HuH-7 (cell line): ENCODE data around the gene SPNS3.

Source experiments
- DNase-seq: peaks from one replicate; pipeline ENCODE4 v3.0.0; 2011; ENCODE audit warnings: low spot score

The SPNS3 gene

GRCh38 chr17:4427505-4427904 lies 6.2 kb upstream of the SPNS3 start:
- DNase-seq, result no peak

- DNase-seq, result no peak
Observed at GRCh38 chr17:4436381-4436780, 2.6 kb downstream of the SPNS3 start.

DNA sequence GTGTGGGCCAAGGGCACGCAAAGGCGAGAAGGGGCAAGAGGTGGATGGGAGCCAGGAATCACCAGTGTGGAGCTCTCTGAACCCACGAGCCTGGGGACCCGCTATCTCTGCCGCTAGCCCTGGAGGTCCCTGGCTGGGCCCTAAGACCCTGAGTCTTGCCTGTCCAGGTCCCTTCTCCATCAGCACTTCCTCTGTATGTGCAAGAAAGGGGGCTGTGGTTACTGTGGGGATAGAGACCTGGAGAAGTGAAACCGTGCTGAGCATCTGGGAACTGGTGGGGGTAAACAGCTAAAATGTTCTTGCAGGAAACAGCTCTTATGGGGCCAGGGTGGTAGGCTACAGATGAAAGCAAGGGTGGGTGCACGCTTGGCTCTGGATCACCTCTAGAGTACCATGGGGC lies 3.1 kb downstream of the SPNS3 start:
- no peak for DNase-seq

GRCh38 chr17:4438162-4438944 lies 4.6 kb downstream of the SPNS3 start:
- no peak for DNase-seq

GRCh38 chr17:4440021-4440420 lies 6.3 kb downstream of the SPNS3 start:
- no peak for DNase-seq

- no peak for DNase-seq
Observed at GRCh38 chr17:4440690-4441686, 7.2 kb downstream of the SPNS3 start.

- DNase-seq, result no peak
Observed at GRCh38 chr17:4442582-4442981, 8.8 kb downstream of the SPNS3 start.

- DNase-seq, result no peak
Observed at GRCh38 chr17:4443476-4443875, 9.7 kb downstream of the SPNS3 start.

DNA sequence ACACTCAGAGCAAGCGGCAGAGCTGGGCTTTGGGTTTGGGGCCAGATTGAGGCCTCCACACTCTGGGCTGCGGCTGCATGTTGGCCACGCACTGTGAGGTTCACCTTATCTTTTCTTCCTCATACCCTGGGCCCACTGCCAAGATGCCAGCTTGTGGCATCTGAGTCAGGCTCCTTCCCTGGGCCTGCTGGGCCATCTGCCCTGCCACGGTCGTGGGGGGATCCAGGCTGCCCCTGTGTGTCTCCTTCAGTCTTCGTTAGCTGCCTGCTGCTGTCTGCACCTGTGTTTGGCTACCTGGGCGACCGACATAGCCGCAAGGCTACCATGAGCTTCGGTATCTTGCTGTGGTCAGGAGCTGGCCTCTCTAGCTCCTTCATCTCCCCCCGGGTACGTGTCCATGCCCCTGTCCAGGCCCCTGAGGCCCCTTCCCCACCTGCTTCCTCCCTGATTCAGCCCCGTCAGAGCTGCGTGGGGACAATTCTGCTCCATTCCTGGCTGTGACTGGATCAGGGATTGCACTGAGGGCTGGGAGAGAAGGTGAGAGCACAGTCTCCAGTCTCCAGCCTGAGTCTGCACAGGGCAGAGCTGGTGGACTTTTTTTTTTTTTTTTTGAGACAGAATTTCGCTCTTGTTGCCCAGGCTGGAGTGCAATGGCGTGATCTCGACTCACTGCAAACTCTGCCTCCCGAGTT lies 11.2 kb downstream of the SPNS3 start:
- DNase-seq, result no peak

DNA sequence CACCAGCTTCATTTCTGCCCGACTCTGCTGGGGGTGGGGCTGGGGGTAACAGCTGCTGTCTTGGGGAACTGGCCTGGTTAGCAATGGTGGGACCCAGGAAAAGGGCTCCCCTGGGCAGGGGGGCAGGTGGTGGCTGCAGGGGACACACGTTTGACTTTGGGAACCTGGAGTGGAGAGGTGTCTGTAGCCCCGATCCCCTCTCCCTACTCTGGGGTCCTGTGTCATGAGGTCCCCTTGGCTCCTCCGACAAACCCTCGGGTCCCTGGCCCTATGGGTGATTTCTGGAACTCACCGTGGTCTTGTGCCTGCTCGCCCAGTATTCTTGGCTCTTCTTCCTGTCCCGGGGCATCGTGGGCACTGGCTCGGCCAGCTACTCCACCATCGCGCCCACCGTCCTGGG lies 12.0 kb downstream of the SPNS3 start:
- DNase-seq, result no peak

- no peak for DNase-seq
Observed at GRCh38 chr17:4446326-4447071, 12.8 kb downstream of the SPNS3 start.

GRCh38 chr17:4448197-4448980 lies 14.6 kb downstream of the SPNS3 start:
- DNase-seq, result no peak

GRCh38 chr17:4449736-4450135 lies 16.0 kb downstream of the SPNS3 start:
- no peak for DNase-seq

- DNase-seq, result no peak
Observed at GRCh38 chr17:4450710-4451316, 17.1 kb downstream of the SPNS3 start.

DNA sequence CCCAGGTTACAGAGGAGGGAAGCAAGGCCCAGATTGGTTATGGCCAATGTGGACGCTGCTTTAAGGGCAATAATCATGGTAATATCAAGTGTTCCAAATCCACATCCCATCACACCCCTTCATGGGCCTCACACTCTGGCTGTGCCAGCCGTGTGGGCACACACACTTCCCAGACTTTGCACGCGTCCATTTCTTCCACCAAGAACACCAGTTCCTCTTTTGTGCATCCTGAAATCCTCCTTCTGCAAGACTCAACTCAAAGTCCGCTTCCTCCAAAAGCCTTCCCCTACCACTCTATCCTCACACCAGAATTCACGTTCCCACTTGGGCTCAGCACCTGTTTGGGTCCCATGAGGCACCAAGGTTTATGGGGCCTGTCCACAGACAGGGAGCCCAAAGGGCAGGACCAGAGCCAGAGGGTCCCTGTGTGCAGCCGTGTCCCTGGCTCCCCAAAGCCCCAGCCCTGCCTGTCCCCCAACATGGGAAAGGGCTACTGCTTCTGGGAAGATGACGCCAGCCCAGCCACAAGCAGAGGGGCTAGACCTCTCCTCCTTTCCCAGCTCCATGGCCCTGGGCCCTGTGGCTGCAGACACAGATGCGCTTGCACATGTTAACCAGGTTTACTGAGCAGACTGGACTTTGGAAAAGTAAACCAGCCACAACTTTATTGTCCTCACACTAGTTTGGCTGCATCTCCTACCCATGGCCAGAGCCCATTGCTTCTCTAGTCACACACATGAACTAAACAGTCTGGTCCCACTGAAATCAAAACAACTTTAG lies 20.3 kb downstream of the SPNS3 start:
- peak; percentile 82 for DNase-seq

DNA sequence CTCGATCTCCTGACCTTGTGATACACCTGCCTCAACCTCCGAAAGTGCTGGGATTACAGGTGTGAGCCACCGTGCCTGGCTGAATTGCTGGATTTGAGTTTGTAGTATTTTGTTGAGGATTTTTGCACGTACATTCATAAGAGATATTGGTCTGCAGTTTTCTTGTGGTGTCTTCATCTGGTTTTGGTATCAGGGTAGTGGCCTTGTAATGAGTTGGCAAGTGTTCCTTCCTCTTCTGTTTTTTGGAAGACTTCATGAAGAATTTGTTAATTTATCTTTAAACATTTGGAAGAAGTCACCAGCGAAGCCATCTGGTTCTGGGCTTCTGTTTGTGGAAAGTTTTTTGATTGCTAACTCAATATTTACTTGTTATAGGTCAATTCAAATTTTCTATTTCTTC lies 26.9 kb downstream of the SPNS3 start:
- no peak for DNase-seq

- no peak for DNase-seq
Observed at GRCh38 chr17:4463818-4464476, 30.2 kb downstream of the SPNS3 start.

- DNase-seq, result no peak
Observed at GRCh38 chr17:4465786-4466185, 32.0 kb downstream of the SPNS3 start.

- DNase-seq, result no peak
Observed at GRCh38 chr17:4467287-4467686, 33.5 kb downstream of the SPNS3 start.
